Fibroblast of villous mesenchyme (primary cell): ENCODE measurements around the gene HTRA2. TPM values are rescaled to one million over a fixed set of nuclear protein-coding genes. Genes with fewer than 3 reads are reported as not detected.

Experiments
- DNase-seq: peaks from one replicate; pipeline ENCODE4 v3.0.0-alpha.2; 2010; ENCODE audit warnings: low read depth
- H3K4me3 ChIP-seq: 2 replicates; pipeline ENCODE4 v1.5.1; 2011; ENCODE audit warnings: low read depth, mild to moderate bottlenecking, low read length
- total RNA-seq: library from RNA; depleted of rRNA; stranded (reverse); fragments of >200 nt; gene quantifications from 2 replicates; pipeline ENCODE4 v1.2.3, GENCODE V29; 2012
- TF ChIP-seq, protein P1 (sequence below): IDR thresholded peaks from 2 replicates; pipeline ENCODE4 v1.5.1; 2012; ENCODE audit warnings: low read depth, mild to moderate bottlenecking, low read length; ENCODE audit not compliant: insufficient read depth

HTRA2 gene
- total RNA-seq, 1 donor = 40.2 TPM

DNA sequence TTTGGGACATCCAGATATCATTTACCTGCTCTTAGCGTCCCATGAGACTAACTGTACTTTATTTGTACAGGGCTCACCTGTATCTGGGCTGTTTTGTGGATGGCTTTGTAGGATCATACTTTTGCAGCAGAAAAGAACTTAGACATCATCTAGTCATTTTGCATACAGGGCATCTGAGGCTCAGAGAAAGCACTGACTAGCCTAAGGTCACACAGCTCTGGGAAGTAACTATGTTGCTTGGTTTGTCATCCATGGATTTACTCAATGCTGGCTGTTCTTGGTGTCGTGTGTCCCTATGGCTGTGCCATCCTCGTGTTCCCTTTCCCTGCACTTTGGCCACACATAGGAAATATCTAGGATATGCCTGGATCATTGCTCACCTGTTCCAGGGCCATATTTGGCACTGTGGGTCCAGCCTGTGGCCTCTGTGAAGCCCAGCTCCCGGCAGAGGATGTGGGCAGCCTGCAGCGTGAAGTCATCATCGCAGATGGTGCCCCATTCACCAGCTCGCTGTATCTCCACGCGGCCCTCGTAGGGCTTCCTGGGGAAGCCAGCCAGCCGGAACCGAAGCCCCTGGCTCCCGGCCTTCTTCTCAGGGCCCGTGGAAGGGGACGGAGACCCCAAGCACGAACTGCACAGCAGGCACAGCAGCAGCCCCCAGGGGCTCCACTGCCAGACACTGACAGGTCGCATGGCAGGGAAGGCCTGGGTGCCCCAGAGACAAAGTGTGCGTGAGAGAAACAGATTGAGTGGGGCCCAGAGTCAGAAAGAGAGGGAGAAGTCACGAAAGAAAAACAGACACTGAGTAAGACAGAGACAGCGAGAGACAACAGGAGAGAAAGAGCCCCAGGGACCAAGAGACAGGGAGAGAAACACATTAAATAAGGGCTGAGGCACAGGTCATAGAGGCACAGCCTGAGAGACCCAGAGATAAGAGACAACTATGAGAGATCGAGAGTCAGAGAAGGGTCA lies 22.5 kb downstream of the HTRA2 start:
- DNase-seq = no peak
- TF ChIP-seq, protein P1, sequence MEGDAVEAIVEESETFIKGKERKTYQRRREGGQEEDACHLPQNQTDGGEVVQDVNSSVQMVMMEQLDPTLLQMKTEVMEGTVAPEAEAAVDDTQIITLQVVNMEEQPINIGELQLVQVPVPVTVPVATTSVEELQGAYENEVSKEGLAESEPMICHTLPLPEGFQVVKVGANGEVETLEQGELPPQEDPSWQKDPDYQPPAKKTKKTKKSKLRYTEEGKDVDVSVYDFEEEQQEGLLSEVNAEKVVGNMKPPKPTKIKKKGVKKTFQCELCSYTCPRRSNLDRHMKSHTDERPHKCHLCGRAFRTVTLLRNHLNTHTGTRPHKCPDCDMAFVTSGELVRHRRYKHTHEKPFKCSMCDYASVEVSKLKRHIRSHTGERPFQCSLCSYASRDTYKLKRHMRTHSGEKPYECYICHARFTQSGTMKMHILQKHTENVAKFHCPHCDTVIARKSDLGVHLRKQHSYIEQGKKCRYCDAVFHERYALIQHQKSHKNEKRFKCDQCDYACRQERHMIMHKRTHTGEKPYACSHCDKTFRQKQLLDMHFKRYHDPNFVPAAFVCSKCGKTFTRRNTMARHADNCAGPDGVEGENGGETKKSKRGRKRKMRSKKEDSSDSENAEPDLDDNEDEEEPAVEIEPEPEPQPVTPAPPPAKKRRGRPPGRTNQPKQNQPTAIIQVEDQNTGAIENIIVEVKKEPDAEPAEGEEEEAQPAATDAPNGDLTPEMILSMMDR = no peak
- no peak overlapping the region for H3K4me3 ChIP-seq

DNA sequence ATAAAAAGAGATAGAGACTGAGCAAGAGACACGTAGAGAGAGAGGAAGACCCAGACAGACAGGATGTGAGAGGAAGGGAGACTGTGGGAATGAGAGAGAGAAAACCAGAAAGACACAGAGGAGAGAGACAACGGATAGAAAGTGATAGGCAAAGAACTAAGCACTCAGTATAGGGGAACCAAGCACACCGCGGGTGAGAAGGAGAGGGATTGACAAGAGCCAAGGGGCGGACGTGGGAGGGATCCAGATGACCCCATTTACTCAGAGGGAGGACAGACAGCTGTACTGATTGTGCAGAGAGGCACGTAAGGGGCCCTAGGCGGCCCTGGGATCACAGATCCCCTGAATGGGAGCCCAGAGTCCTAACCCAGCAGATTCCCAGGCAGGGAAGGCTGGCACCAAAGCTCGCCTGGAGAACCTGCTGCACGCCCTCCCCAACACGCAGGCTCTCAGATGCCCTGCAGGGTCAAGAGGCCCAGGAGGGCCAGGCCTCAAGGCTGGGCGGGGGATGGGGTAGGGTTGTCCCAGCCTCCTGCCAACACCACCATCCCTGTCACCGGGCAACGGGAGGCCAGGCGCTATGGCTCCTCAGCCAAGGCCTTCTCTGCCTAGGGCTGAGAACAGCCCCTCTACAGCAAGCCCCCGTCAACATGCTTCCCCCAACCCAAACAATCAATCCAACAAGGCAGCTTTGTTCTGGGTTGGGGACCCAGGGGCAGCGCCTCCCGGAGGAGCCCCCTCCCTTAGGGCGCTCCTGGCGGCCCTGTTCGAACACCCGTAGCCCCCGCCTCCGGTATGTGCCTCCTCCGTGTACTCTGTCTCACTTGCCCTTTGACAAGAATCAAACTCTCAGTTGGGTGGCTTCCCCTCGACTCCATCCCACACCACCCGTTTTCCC lies 23.4 kb downstream of the HTRA2 start:
- DNase-seq = no peak
- H3K4me3 ChIP-seq = peak overlapping the region; percentile 88
- TF ChIP-seq, protein P1 = no peak

DNA sequence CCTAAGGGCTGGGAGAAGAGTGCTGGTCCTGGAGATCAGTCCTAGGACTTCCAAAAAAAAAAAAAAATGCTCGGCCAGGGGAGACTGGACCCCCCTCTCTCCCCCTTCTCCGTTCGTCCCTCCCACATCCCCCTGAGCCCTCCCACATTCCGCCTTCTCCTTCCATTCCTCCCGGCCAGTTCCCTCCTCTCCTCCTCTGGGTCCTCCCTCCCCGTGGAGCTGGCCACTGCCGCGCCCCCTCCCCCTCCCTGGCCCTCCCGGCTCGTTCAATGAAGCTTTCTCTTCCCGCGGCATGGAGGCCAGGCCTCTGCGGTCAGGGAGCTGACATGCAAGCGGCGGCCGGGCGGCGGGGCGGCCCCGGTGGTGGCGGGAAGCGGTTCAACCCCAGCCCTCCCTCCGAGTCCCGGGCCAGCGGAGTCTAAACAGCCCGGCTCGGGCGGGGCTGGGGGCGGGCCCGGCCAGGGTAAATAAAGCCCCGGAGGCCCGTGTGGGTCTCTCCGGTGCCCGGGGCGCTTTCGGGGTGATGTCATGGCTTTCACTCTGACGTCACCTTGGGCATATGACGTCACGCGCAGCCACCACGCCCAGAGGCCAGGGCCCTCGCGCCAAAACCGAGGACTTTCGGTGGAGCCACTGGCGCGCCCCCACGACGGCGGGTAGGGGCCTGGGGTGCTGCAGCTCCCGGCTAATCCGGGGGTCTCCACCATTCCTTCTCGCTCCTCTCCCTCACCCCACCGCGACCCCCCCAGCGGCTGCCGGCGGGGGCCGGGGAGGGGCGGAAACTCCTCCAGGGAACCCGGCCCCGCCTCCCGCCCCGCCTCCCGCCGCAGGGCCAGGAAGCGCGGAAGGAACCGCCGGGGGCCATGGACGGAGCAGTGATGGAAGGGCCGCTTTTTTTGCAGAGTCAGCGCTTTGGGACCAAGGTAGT lies 24.4 kb downstream of the HTRA2 start, which contains the start of the genes DOK1 and LOXL3:
Gene DOK1 (plus strand): TSS at position 829 of the 928 bp plus-strand sequence. CDS start 35 bp downstream, at position 864.
Gene LOXL3 (minus strand): TSS at position 51 of the 928 bp plus-strand sequence. CDS start 1,308 bp downstream, outside the sequence.
- peak; percentile 91 for DNase-seq
- peak within 1 kb of the TSS; percentile 88 for H3K4me3 ChIP-seq
- TF ChIP-seq, protein P1 = no peak

DNA sequence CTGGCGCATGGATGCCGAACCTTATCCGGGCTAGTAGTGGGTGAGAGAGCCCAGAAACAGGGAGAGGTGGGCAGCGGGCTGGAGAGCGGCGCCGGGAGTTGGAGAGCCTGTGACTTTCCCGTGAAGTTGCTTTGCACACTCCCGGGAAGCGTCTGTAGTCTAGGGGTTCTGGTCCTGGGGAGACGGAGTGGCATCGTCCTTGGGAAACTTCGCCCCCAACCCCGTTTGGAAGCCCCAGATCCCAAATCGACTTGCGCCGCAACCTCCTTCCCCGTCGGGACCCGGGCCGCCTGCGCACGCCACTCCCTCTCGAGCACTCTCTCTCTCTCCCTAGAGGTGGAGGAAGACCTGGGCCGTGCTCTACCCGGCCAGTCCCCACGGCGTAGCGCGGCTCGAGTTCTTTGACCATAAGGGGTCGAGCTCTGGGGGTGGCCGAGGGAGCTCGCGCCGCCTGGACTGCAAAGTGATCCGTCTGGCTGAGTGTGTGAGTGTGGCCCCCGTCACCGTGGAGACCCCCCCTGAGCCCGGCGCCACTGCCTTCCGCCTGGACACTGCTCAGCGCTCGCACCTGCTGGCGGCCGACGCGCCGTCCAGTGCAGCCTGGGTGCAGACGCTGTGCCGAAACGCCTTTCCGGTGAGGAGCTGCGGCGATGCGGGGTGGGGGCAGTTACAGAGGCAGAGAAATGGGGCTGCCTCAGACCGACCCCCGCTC lies 25.2 kb downstream of the HTRA2 start:
- DNase-seq = peak; percentile 52
- H3K4me3 ChIP-seq = peak overlapping the region; percentile 88
- TF ChIP-seq, protein P1 = no peak

DNA sequence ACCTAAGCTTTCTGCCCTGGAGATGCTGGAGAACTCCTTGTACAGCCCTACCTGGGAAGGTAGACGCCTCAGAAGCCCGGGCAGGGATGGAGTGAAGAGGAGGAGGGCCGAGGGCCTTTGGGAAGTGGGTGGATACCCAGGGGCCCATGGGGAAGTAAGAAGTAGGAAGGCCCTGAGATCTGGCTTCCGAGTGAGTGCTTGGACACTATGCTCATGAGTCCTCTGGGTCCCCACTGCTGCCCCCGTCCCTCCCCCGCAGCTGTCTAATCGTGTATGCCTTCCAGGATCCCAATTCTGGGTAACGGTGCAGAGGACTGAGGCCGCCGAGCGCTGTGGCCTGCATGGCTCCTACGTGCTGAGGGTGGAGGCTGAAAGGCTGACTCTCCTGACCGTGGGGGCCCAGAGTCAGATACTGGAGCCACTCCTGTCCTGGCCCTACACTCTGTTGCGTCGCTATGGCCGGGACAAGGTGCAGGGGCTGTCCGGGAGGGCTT lies 25.9 kb downstream of the HTRA2 start:
- no peak for DNase-seq
- peak overlapping the region; percentile 88 for H3K4me3 ChIP-seq
- TF ChIP-seq, protein P1 = no peak
